Measurements from ENCODE around the gene MAML1. TPM values are rescaled to one million over a fixed set of nuclear protein-coding genes. Genes with fewer than 3 reads are reported as not detected.

The MAML1 gene
- total RNA-seq, 3 donors from 2014 or later = 16.3 to 22.4 (median 21.0) TPM

GRCh38 chr5:179716286-179716685, 16.3 kb upstream of the MAML1 start:
- Histone ChIP-seq H3K4me3 (no peak overlapping the region), H3K27ac (peak overlapping the region in 1 of 2 donors; percentile 5), H3K27me3 (no peaks in the 10 kb centered on the region), H3K4me1 (no peaks in the 10 kb centered on the region), H3K9me3 (no peaks in the 10 kb centered on the region), H3K36me3 (peaks cover 5% of the 10 kb centered on the region)
- intact Hi-C loops (cut with DNase I; ENCODE audit: low total_unique reads) = no loop called here
- no peak for TF ChIP-seq POLR2AphosphoS5 (IDR thresholded peaks at IDR 0.05)
- TF ChIP-seq, protein P1, sequence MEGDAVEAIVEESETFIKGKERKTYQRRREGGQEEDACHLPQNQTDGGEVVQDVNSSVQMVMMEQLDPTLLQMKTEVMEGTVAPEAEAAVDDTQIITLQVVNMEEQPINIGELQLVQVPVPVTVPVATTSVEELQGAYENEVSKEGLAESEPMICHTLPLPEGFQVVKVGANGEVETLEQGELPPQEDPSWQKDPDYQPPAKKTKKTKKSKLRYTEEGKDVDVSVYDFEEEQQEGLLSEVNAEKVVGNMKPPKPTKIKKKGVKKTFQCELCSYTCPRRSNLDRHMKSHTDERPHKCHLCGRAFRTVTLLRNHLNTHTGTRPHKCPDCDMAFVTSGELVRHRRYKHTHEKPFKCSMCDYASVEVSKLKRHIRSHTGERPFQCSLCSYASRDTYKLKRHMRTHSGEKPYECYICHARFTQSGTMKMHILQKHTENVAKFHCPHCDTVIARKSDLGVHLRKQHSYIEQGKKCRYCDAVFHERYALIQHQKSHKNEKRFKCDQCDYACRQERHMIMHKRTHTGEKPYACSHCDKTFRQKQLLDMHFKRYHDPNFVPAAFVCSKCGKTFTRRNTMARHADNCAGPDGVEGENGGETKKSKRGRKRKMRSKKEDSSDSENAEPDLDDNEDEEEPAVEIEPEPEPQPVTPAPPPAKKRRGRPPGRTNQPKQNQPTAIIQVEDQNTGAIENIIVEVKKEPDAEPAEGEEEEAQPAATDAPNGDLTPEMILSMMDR (IDR thresholded peaks at IDR 0.05) = no peak
- no peak for TF ChIP-seq POLR2A (IDR thresholded peaks at IDR 0.05)
- DNase-seq (ENCODE audit: low spot score in 2 of 2) = no peak

GRCh38 chr5:179720222-179720621, 12.4 kb upstream of the MAML1 start:
- intact Hi-C loops (cut with DNase I; ENCODE audit: low total_unique reads) = no loop called here
- no peak for DNase-seq (ENCODE audit: low spot score in 2 of 2)
- H3K9me3 ChIP-seq = no peaks in the 10 kb centered on the region
- no peak for TF ChIP-seq POLR2A (IDR thresholded peaks at IDR 0.05)
- H3K4me3 ChIP-seq = no peak overlapping the region
- no peaks in the 10 kb centered on the region for H3K4me1 ChIP-seq
- peaks cover 5% of the 10 kb centered on the region for H3K36me3 ChIP-seq
- no peak overlapping the region for H3K27ac ChIP-seq
- H3K27me3 ChIP-seq = no peaks in the 10 kb centered on the region

DNA sequence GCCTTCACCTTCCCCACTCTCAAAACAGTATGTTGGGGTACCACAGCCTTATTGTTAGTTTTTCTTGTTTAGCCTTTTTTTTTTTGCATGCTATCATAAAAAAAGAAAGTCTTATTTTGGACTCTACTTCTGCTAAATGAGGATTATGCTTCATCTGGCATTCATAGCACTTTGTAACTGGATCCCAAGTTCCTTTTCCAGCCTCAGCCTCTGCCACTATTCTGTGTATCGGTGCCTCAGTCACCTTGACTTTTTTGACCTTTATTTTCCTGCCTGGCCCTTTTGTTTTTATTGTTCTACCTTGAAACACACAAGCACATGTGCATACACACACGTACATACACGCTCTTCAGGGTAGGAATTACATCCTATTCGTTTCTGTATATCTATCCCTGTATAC, 8.5 kb upstream of the MAML1 start:
- Histone ChIP-seq H3K9me3 (no peaks in the 10 kb centered on the region), H3K27ac (no peak overlapping the region), H3K36me3 (peaks cover 3% of the 10 kb centered on the region), H3K27me3 (no peaks in the 10 kb centered on the region), H3K4me1 (no peaks in the 10 kb centered on the region), H3K4me3 (no peak overlapping the region)
- DNase-seq (ENCODE audit: low spot score in 2 of 2) = no peak
- TF ChIP-seq POLR2A (IDR thresholded peaks at IDR 0.05) = no peak
- no peak for TF ChIP-seq POLR2AphosphoS5 (IDR thresholded peaks at IDR 0.05)
- TF ChIP-seq, protein P1 (IDR thresholded peaks at IDR 0.05) = no peak
- intact Hi-C loops (cut with DNase I; ENCODE audit: low total_unique reads) = no loop called here

DNA sequence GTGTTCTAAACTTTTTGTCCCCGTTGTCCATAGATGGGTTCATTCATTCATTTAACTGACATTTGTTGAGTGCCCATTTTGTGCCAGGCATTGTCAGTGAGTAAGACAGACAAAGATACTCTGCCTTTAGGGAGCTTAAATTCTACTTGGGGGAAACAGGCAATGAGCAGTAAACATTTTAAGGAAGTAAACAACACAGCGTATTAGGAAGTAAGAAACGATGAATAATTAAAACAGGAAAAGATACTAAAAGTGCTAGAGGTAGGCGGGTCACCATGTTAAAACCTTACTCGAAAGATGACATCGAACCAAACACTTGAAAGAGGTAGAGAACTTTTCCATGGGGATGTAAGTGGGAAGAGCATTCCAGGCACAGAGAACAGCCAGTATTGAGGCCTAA, 5.5 kb upstream of the MAML1 start:
- Histone ChIP-seq H3K4me1 (no peaks in the 10 kb centered on the region), H3K4me3 (no peak overlapping the region), H3K27me3 (no peaks in the 10 kb centered on the region), H3K36me3 (peaks cover 4% of the 10 kb centered on the region), H3K27ac (no peak overlapping the region), H3K9me3 (no peaks in the 10 kb centered on the region)
- DNase-seq (ENCODE audit: low spot score in 2 of 2) = no peak
- TF ChIP-seq POLR2AphosphoS5 (IDR thresholded peaks at IDR 0.05) (no peak), POLR2A (IDR thresholded peaks at IDR 0.05) (no peak)
- TF ChIP-seq, protein P1 (IDR thresholded peaks at IDR 0.05) = no peak
- intact Hi-C loops (cut with DNase I; ENCODE audit: low total_unique reads) = no loop called here

DNA sequence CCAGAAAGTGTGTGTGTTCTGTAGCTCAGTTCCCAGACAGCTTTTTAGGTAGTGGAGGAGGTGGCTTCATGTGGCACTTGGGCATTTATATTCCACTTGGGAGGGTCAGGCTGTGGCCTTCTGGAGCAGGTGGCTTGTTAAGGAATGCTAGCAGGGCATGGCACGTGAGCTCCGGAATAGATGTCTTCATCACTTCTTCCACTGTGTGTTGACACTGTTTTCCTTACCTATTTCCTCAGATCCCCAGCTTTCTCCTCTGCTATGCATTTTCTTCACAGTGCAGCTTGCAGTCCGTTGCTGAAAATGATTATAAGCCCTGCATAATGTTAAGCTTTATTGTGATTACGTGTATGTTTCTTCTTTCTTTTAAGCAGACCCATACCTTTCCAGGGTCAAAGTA, 3.3 kb upstream of the MAML1 start:
- TF ChIP-seq, protein P1 (IDR thresholded peaks at IDR 0.05) = no peak
- TF ChIP-seq POLR2A (IDR thresholded peaks at IDR 0.05) = no peak
- TF ChIP-seq POLR2AphosphoS5 (IDR thresholded peaks at IDR 0.05) = no peak
- Histone ChIP-seq H3K36me3 (peaks cover 4% of the 10 kb centered on the region), H3K4me1 (peaks cover 0 to under 1% of the 10 kb centered on the region in 2 donors)

GRCh38 chr5:179729727-179730126, 2.9 kb upstream of the MAML1 start:
- Histone ChIP-seq H3K4me1 (peaks cover 2 to 4% of the 10 kb centered on the region in 2 donors), H3K36me3 (peaks cover 4% of the 10 kb centered on the region), H3K27me3 (no peaks in the 10 kb centered on the region), H3K4me3 (no peak overlapping the region), H3K9me3 (no peaks in the 10 kb centered on the region), H3K27ac (no peak overlapping the region)
- intact Hi-C loops (cut with DNase I; ENCODE audit: low total_unique reads) = no loop called here
- no peak for TF ChIP-seq POLR2AphosphoS5 (IDR thresholded peaks at IDR 0.05)
- TF ChIP-seq, protein P1 (IDR thresholded peaks at IDR 0.05) = no peak
- TF ChIP-seq POLR2A (IDR thresholded peaks at IDR 0.05) = no peak
- no peak for DNase-seq (ENCODE audit: low spot score in 2 of 2)

More for the DNA sequence above, 3.3 kb upstream of the MAML1 start:
- Histone ChIP-seq H3K27ac (no peak overlapping the region), H3K9me3 (no peaks in the 10 kb centered on the region), H3K27me3 (no peaks in the 10 kb centered on the region), H3K4me3 (no peak overlapping the region)
- DNase-seq (ENCODE audit: low spot score in 2 of 2) = no peak
- intact Hi-C loops (cut with DNase I; ENCODE audit: low total_unique reads) = no loop called here
